GM12878 (cell line): ENCODE results near the gene SEMA5A. TPM values are rescaled to one million over a fixed set of nuclear protein-coding genes. Genes with fewer than 3 reads are reported as not detected.

Experiments used
- ATAC-seq: fragments of 200-7000 bp; cut with Tn5 transposase; 3 replicates; pipeline ENCODE4 v1.9.1; 2020; ENCODE audit warnings: mild to moderate bottlenecking, moderate library complexity
- BruUV-seq: library from RNA; stranded (reverse); fragments of 400-500 nt; replicated peaks from 2 replicates; lab custom pipeline; 2021; lab: Mats Ljungman, UMichigan
- CTCF ChIA-PET: fragments of 300-600 bp; sonication (Branson Sonifier 250); formaldehyde crosslinking; extraction: SDS; loops from one replicate; lab custom pipeline; 2021; ENCODE audit warnings: inconsistent platforms; lab: Yijun Ruan, JAX
- POLR2A ChIA-PET: fragments of 350-600 bp; formaldehyde crosslinking; extraction: SDS; loops from one replicate; lab custom pipeline; 2021; ENCODE audit warnings: inconsistent platforms; lab: Charles Lee
- RAD21 ChIA-PET: fragments of 300-600 bp; sonication (Branson Sonifier 250); formaldehyde crosslinking; loops from one replicate; lab custom pipeline; 2023; ENCODE audit warnings: antibody characterized with exemption; ENCODE audit not compliant: unreplicated experiment; lab: Charles Lee
- SMC1A ChIA-PET: fragments of 300-600 bp; sonication (Branson Sonifier 250); formaldehyde crosslinking; loops from one replicate; lab custom pipeline; 2023; ENCODE audit not compliant: unreplicated experiment, uncharacterized antibody; lab: Charles Lee
- DNase-seq: peaks from one replicate; pipeline ENCODE4 v3.0.0-alpha.2; 2011; ENCODE audit warnings: low read depth, low spot score
- FAIRE-seq: peaks from 3 replicates; lab custom pipeline; 2011; peaks lifted over from hg19 to GRCh38; lab: Jason Lieb, UNC
- H2AFZ ChIP-seq: 2 replicates; pipeline ENCODE4 v1.6.0; 2011; ENCODE audit warnings: low read depth, low read length, control low read depth; ENCODE audit not compliant: control insufficient read depth
- H3K27ac ChIP-seq: 2 replicates; pipeline ENCODE4 v1.5.1; 2011; ENCODE audit warnings: control low read depth; ENCODE audit not compliant: control insufficient read depth, insufficient read depth
- H3K27me3 ChIP-seq, 2 experiments: replicated peaks in 1 of 2; 2 replicates each; pipeline versions ENCODE4 v1.6.0 to v1.6.1; 2011; ENCODE audit warnings: low read length in 1 of 2; ENCODE audit not compliant: control insufficient read depth in 2 of 2, insufficient read depth in 2 of 2
- H3K36me3 ChIP-seq, 2 experiments: 2 replicates each; pipeline ENCODE4 v1.5.1; 2011; ENCODE audit warnings: low read length in 1 of 2; ENCODE audit not compliant: control insufficient read depth in 2 of 2, insufficient read depth in 2 of 2
- H3K4me1 ChIP-seq: 2 replicates; pipeline ENCODE4 v1.6.1; 2011; ENCODE audit warnings: mild to moderate bottlenecking, low read length, moderate library complexity, mixed read lengths; ENCODE audit not compliant: control insufficient read depth, insufficient read depth
- H3K4me2 ChIP-seq: 2 replicates; pipeline ENCODE4 v1.6.0; 2011; ENCODE audit warnings: control low read depth; ENCODE audit not compliant: control insufficient read depth, insufficient read depth
- H3K4me3 ChIP-seq: fragments of 200-600 bp; sonication (generic); 2 replicates; pipeline ENCODE4 v1.5.1; 2016
- H3K79me2 ChIP-seq: 2 replicates; pipeline ENCODE4 v1.6.0; 2011; ENCODE audit warnings: low read length; ENCODE audit not compliant: control insufficient read depth, insufficient read depth
- H3K9ac ChIP-seq: 2 replicates; pipeline ENCODE4 v1.8.0; 2011; ENCODE audit warnings: low read length, control low read depth, mixed read lengths; ENCODE audit not compliant: control insufficient read depth, insufficient read depth
- H3K9me3 ChIP-seq: replicated peaks from 3 replicates; pipeline ENCODE4 v1.5.1; 2011; ENCODE audit warnings: mild to moderate bottlenecking, low read length; ENCODE audit not compliant: control insufficient read depth, insufficient read depth
- H4K20me1 ChIP-seq: 2 replicates; pipeline ENCODE4 v1.6.0; 2011; ENCODE audit not compliant: control insufficient read depth, insufficient read depth
- ASH2L ChIP-seq: fragments of 300-600, 200-600 bp; sonication (generic); IDR thresholded peaks from 2 replicates; pipeline ENCODE4 v1.6.1; 2017; ENCODE audit warnings: low read depth, mild to moderate bottlenecking, borderline replicate concordance
- CBFB ChIP-seq: IDR thresholded peaks from 2 replicates; pipeline ENCODE4 v1.6.1; 2016; ENCODE audit warnings: antibody characterized with exemption, low read depth
- CREB1 ChIP-seq: IDR thresholded peaks from 2 replicates; pipeline ENCODE4 v1.6.1; 2012; ENCODE audit warnings: low read depth, mild to moderate bottlenecking, inconsistent platforms
- DPF2 ChIP-seq: fragments of 450-650 bp; IDR thresholded peaks from 2 replicates; pipeline ENCODE4 v1.6.1; 2017; ENCODE audit warnings: mild to moderate bottlenecking
- JUND ChIP-seq: IDR thresholded peaks from 2 replicates; pipeline ENCODE4 v1.6.1; 2012; ENCODE audit warnings: low read depth, mild to moderate bottlenecking, low read length, improper control_type of control experiment, moderate library complexity
- MYC ChIP-seq: IDR thresholded peaks from 2 replicates; pipeline ENCODE4 v1.6.1; 2011; ENCODE audit warnings: mild to moderate bottlenecking, low read length, moderate library complexity, inconsistent platforms; ENCODE audit not compliant: insufficient read depth, insufficient replicate concordance, insufficient read length, severe bottlenecking
- NFYA ChIP-seq: IDR thresholded peaks from 2 replicates; pipeline ENCODE4 v1.6.1; 2011; ENCODE audit warnings: low read depth, mild to moderate bottlenecking, low read length, improper control_type of control experiment, borderline replicate concordance
- POLR2AphosphoS2 ChIP-seq: IDR thresholded peaks from 2 replicates; pipeline ENCODE4 v1.6.1; 2011; ENCODE audit warnings: low read depth, mild to moderate bottlenecking, low read length, improper control_type of control experiment, moderate library complexity
- POU2F2 ChIP-seq: IDR thresholded peaks from 3 replicates; pipeline ENCODE4 v1.6.1; 2011; ENCODE audit warnings: low read depth, mild to moderate bottlenecking, low read length, borderline replicate concordance
- SRF ChIP-seq, 2 experiments: IDR thresholded peaks; 2 replicates each; pipeline ENCODE4 v1.6.1; 2011; ENCODE audit warnings: low read depth in 2 of 2, low read length in 2 of 2, mild to moderate bottlenecking in 1 of 2, moderate library complexity in 1 of 2
- ZNF24 ChIP-seq: fragments of 450-650 bp; IDR thresholded peaks from 2 replicates; pipeline ENCODE4 v1.6.1; 2017; ENCODE audit warnings: antibody characterized with exemption, mild to moderate bottlenecking
- ZSCAN29 ChIP-seq: fragments of 450-650 bp; IDR thresholded peaks from 2 replicates; pipeline ENCODE4 v1.6.1; 2017; ENCODE audit warnings: mild to moderate bottlenecking, moderate library complexity
- WGBS: methylation state at CpG from one replicate; pipeline ENCODE4 v1.1.6; 2016; ENCODE audit warnings: low lambda C conversion rate; ENCODE audit not compliant: insufficient replicate concordance, insufficient coverage; ENCODE audit errors: missing lambda C conversion rate; 5-methylcytosine and 5-hydroxymethylcytosine counted together
- in situ Hi-C: fragments of 300-500 bp; cut with MboI; formaldehyde crosslinking; loops from 9 replicates; pipeline ENCODE4 v1.14.3; 2018; ENCODE audit warnings: mixed read lengths
- intact Hi-C: fragments of 100-400 bp; cut with micrococcal nuclease; formaldehyde crosslinking; loops from one replicate; pipeline ENCODE4 v1.14.2; 2022; ENCODE audit not compliant: unreplicated experiment
- polyA plus RNA-seq, 11 experiments: library from polyadenylated mRNA; depleted of rRNA in 4 of 11; unstranded in 6 of 11; stranded (reverse) in 5 of 11; fragments of >200 nt; fragmentation: Nextera tagmentation in 4 of 11; fragmentation: Illumina TruSeq in 1 of 11; extraction: Ambion mirVana in 4 of 11; extraction: Trizol in 1 of 11; gene quantifications; 1 replicate in 1 of 11; 2 replicates in 10 of 11; pipeline versions ENCODE4 v1.2.1 to v1.2.3, GENCODE V29; 2011 to 2016; ENCODE audit warnings: inconsistent platforms in 2 of 11, missing spikeins in 2 of 11, low read depth in 1 of 11
- total RNA-seq, 4 experiments: library from RNA; depleted of rRNA in 3 of 4; stranded (reverse); fragments of >200 nt in 3 of 4; fragmentation: Illumina TruSeq in 1 of 4; extraction: Trizol in 1 of 4; gene quantifications; 2 replicates each; pipeline versions ENCODE4 v1.2.1 to v1.2.3, GENCODE V29; 2013 to 2021
- TF ChIP-seq, protein P1 (sequence below): fragments of 150-350 bp; IDR thresholded peaks from 2 replicates; pipeline ENCODE4 v1.6.1; 2014; ENCODE audit warnings: mild to moderate bottlenecking, low read depth, low read length
- TF ChIP-seq, protein P2 (sequence below), 3 experiments: IDR thresholded peaks in 2 of 3; conservative IDR thresholded peaks in 1 of 3; 2 replicates each; pipeline ENCODE4 v1.5.1; 2011; ENCODE audit warnings: low read depth in 3 of 3, low read length in 3 of 3, mild to moderate bottlenecking in 3 of 3, control low read depth in 2 of 3, moderate library complexity in 2 of 3, inconsistent platforms in 1 of 3, mixed read lengths in 1 of 3; ENCODE audit not compliant: control insufficient read depth in 2 of 3, insufficient read depth in 1 of 3; ENCODE audit errors: extremely low read depth in 1 of 3
- TF ChIP-seq, protein P3 (sequence below): fragments of 450-650 bp; IDR thresholded peaks from 2 replicates; pipeline ENCODE4 v1.6.1; 2017; ENCODE audit warnings: mild to moderate bottlenecking
- TF ChIP-seq, protein P4 (sequence below): IDR thresholded peaks from 2 replicates; pipeline ENCODE4 v1.6.1; 2012; ENCODE audit warnings: low read depth, low read length, improper control_type of control experiment

The SEMA5A gene
- total and polyA plus RNA-seq, 10 of the 15 experiments (the other 5 are each of a cell fraction or from before 2014, with no cell fraction given), result 0.03 to 2.4 (median 0.09) TPM; not detected in 1

DNA sequence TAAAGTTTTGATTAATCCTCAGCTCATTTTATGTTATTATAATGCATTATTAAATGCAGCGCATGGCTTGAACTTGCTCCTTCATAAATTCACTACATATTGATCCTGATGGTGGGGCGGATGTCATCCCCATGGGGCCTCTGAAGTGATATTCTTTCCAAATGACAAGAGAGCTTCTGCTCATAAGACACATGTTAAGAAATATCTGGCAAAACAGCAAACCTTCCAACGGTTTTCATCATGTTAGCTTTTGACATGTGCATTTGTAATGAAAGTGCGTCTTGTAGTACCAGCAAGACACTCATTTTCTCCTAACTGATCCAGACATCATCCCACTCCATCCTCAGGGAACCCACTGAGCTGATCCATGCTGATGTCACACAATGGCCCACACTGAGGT is 45.7 kb downstream of the SEMA5A start:
- RAD21 ChIA-PET, result no interaction called here
- no peaks in the 10 kb centered on the region for H3K79me2 ChIP-seq
- no peak for FAIRE-seq

More for the DNA sequence above, 45.7 kb downstream of the SEMA5A start:
- ATAC-seq (no peak), DNase-seq (no peak)
- Histone ChIP-seq H3K4me1 (peaks cover 4% of the 10 kb centered on the region; the same call in 1 of the 2 replicates), H4K20me1 (no peaks in the 10 kb centered on the region), H3K9ac (no peak overlapping the region), H3K27ac (no peak overlapping the region), H3K4me2 (no peak overlapping the region), H3K9me3 (no peaks in the 10 kb centered on the region; the same call in 2 of the 3 replicates), H3K4me3 (no peak overlapping the region), H3K27me3 (0 out of 4 replicates have a peak, but pooled peaks cover 0 to 1% of the 10 kb centered on the region in 2 experiments), H3K36me3 (no peaks in the 10 kb centered on the region), H2AFZ (no peak overlapping the region)
- ChIA-PET POLR2A (no interaction called here), CTCF (no interaction called here), SMC1A (interaction anchor here (1.4 kb wide), 1 partner anchor 138 kb away, joined by 4 read pairs; no protein-coding TSS in a partner anchor)
- in situ Hi-C loops, result no loop called here
- TF ChIP-seq DPF2, result no peak
- TF ChIP-seq, protein P1, sequence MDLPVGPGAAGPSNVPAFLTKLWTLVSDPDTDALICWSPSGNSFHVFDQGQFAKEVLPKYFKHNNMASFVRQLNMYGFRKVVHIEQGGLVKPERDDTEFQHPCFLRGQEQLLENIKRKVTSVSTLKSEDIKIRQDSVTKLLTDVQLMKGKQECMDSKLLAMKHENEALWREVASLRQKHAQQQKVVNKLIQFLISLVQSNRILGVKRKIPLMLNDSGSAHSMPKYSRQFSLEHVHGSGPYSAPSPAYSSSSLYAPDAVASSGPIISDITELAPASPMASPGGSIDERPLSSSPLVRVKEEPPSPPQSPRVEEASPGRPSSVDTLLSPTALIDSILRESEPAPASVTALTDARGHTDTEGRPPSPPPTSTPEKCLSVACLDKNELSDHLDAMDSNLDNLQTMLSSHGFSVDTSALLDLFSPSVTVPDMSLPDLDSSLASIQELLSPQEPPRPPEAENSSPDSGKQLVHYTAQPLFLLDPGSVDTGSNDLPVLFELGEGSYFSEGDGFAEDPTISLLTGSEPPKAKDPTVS, result no peak
- TF ChIP-seq, protein P2, sequence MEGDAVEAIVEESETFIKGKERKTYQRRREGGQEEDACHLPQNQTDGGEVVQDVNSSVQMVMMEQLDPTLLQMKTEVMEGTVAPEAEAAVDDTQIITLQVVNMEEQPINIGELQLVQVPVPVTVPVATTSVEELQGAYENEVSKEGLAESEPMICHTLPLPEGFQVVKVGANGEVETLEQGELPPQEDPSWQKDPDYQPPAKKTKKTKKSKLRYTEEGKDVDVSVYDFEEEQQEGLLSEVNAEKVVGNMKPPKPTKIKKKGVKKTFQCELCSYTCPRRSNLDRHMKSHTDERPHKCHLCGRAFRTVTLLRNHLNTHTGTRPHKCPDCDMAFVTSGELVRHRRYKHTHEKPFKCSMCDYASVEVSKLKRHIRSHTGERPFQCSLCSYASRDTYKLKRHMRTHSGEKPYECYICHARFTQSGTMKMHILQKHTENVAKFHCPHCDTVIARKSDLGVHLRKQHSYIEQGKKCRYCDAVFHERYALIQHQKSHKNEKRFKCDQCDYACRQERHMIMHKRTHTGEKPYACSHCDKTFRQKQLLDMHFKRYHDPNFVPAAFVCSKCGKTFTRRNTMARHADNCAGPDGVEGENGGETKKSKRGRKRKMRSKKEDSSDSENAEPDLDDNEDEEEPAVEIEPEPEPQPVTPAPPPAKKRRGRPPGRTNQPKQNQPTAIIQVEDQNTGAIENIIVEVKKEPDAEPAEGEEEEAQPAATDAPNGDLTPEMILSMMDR (IDR thresholded peaks at IDR 0.05 in 2 of 3, conservative IDR thresholded peaks at IDR 0.05 in 1 of 3; ENCODE audit: control insufficient read depth in 2 of 3, extremely low read depth in 1 of 3, insufficient read depth in 1 of 3, low read depth in 3 of 3, low read length in 3 of 3), result no peak
- TF ChIP-seq ZNF24, result no peak
- TF ChIP-seq, protein P3, sequence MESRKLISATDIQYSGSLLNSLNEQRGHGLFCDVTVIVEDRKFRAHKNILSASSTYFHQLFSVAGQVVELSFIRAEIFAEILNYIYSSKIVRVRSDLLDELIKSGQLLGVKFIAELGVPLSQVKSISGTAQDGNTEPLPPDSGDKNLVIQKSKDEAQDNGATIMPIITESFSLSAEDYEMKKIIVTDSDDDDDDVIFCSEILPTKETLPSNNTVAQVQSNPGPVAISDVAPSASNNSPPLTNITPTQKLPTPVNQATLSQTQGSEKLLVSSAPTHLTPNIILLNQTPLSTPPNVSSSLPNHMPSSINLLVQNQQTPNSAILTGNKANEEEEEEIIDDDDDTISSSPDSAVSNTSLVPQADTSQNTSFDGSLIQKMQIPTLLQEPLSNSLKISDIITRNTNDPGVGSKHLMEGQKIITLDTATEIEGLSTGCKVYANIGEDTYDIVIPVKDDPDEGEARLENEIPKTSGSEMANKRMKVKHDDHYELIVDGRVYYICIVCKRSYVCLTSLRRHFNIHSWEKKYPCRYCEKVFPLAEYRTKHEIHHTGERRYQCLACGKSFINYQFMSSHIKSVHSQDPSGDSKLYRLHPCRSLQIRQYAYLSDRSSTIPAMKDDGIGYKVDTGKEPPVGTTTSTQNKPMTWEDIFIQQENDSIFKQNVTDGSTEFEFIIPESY, result no peak
- TF ChIP-seq SRF (IDR thresholded peaks at IDR 0.05; ENCODE audit: low read depth in 2 of 2, low read length in 2 of 2), result no peak
- TF ChIP-seq ASH2L, result no peak
- TF ChIP-seq, protein P4, sequence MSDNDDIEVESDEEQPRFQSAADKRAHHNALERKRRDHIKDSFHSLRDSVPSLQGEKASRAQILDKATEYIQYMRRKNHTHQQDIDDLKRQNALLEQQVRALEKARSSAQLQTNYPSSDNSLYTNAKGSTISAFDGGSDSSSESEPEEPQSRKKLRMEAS, result no peak
- TF ChIP-seq MYC, result no peak
- no peak for TF ChIP-seq ZSCAN29
- TF ChIP-seq POLR2AphosphoS2, result no peak
- no peak for TF ChIP-seq CREB1
- no peak for TF ChIP-seq POU2F2
- TF ChIP-seq CBFB, result no peak
- no peak for TF ChIP-seq NFYA
- TF ChIP-seq JUND, result no peak
- intact Hi-C loops, result no loop called here
- no TSS peak for BruUV-seq
- 70% methylated on average over 4 of the region's 4 CpGs for WGBS
